ENCODE results near the gene ADGRD1. TPM values are rescaled to one million over a fixed set of nuclear protein-coding genes. Genes with fewer than 3 reads are reported as not detected.

ADGRD1 gene
- total RNA-seq, 2 donors from 2014 or later = 21.3 to 37.0 TPM

- Histone ChIP-seq H3K4me3 (no peak overlapping the region), H3K4me1 (ENCODE audit: control insufficient read depth in 1 of 2, low read depth in 2 of 2) (no peaks in the 10 kb centered on the region), H3K27me3 (replicated peaks; ENCODE audit: insufficient read depth) (no peaks in the 10 kb centered on the region), H3K27ac (no peak overlapping the region), H3K36me3 (no peaks in the 10 kb centered on the region), H3K9me3 (no peaks in the 10 kb centered on the region)
- ATAC-seq (ENCODE audit: insufficient number of reproducible peaks, low FRiP score, low read depth) (no peak), DNase-seq (ENCODE audit: low spot score) (no peak)
- TF ChIP-seq CTCF (IDR thresholded peaks at IDR 0.05) = no peak
Measured at GRCh38 chr12:130984183-130985058, 30.7 kb downstream of the ADGRD1 start.

GRCh38 chr12:130987151-130987931, 33.6 kb downstream of the ADGRD1 start:
- H3K27ac ChIP-seq = no peak overlapping the region
- TF ChIP-seq CTCF (IDR thresholded peaks at IDR 0.05) = no peak
- H3K4me1 ChIP-seq (ENCODE audit: control insufficient read depth in 1 of 2, low read depth in 2 of 2) = no peaks in the 10 kb centered on the region
- DNase-seq (ENCODE audit: low spot score) (no peak), ATAC-seq (ENCODE audit: insufficient number of reproducible peaks, low FRiP score, low read depth) (no peak)
- H3K27me3 ChIP-seq (replicated peaks; ENCODE audit: insufficient read depth) = no peaks in the 10 kb centered on the region
- H3K9me3 ChIP-seq = no peaks in the 10 kb centered on the region
- no peaks in the 10 kb centered on the region for H3K36me3 ChIP-seq
- H3K4me3 ChIP-seq = no peak overlapping the region

DNA sequence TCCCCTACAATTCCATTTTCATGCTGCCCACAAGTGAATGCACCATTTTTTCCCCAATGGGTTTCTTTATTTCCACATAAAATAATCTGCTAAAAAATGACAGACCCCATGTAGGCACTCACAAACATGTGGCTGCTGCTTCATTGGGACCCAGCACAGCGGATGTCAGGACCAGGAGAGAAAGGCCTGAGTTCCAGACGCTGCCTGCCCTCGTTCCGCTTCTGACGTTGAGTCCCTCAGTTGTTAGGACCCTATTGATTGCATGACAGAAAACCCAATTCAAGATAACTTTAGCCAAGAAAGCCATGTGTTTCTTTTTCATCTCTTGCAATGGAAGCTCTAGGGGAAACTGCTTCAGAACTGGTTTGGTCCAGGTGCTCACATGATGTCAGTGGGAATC, 34.6 kb downstream of the ADGRD1 start:
- TF ChIP-seq CTCF (IDR thresholded peaks at IDR 0.05) = no peak
- Histone ChIP-seq H3K27me3 (replicated peaks; ENCODE audit: insufficient read depth) (no peaks in the 10 kb centered on the region), H3K27ac (no peak overlapping the region), H3K4me1 (ENCODE audit: control insufficient read depth in 1 of 2, low read depth in 2 of 2) (no peaks in the 10 kb centered on the region), H3K36me3 (no peaks in the 10 kb centered on the region), H3K4me3 (no peak overlapping the region), H3K9me3 (no peaks in the 10 kb centered on the region)
- ATAC-seq (ENCODE audit: insufficient number of reproducible peaks, low FRiP score, low read depth) (no peak), DNase-seq (ENCODE audit: low spot score) (no peak)

GRCh38 chr12:130988751-130989150, 35.0 kb downstream of the ADGRD1 start:
- no peak for ATAC-seq (ENCODE audit: insufficient number of reproducible peaks, low FRiP score, low read depth)
- H3K27ac ChIP-seq = no peak overlapping the region

More at GRCh38 chr12:130988751-130989150, 35.0 kb downstream of the ADGRD1 start:
- H3K27me3 ChIP-seq (replicated peaks; ENCODE audit: insufficient read depth) = no peaks in the 10 kb centered on the region
- no peak for TF ChIP-seq CTCF (IDR thresholded peaks at IDR 0.05)
- no peaks in the 10 kb centered on the region for H3K9me3 ChIP-seq
- H3K4me3 ChIP-seq = no peak overlapping the region
- DNase-seq (ENCODE audit: low spot score) = no peak
- H3K4me1 ChIP-seq (ENCODE audit: control insufficient read depth in 1 of 2, low read depth in 2 of 2) = no peaks in the 10 kb centered on the region
- H3K36me3 ChIP-seq = no peaks in the 10 kb centered on the region
